NCI-H345 treated with DMSO at 0.1 percent for 48 hours (cell line): Measurements from ENCODE around the gene PJA2.
"Not testable (repeated sequence)": the region's sequence is repeated elsewhere in the genome, so short reads cannot be mapped to it uniquely, and the experiment has no call there.

Experiments
- DNase-seq: peaks from one replicate; lab custom pipeline; 2025; ENCODE audit not compliant: unreplicated experiment; lab: John Stamatoyannopoulos, UW

The PJA2 gene, protein sequence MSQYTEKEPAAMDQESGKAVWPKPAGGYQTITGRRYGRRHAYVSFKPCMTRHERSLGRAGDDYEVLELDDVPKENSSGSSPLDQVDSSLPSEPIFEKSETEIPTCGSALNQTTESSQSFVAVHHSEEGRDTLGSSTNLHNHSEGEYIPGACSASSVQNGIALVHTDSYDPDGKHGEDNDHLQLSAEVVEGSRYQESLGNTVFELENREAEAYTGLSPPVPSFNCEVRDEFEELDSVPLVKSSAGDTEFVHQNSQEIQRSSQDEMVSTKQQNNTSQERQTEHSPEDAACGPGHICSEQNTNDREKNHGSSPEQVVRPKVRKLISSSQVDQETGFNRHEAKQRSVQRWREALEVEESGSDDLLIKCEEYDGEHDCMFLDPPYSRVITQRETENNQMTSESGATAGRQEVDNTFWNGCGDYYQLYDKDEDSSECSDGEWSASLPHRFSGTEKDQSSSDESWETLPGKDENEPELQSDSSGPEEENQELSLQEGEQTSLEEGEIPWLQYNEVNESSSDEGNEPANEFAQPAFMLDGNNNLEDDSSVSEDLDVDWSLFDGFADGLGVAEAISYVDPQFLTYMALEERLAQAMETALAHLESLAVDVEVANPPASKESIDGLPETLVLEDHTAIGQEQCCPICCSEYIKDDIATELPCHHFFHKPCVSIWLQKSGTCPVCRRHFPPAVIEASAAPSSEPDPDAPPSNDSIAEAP

GRCh38 chr5:109409844-109410388 is at the start of gene PJA2:
PJA2 (minus strand) TSS chr5:109409974; CDS start chr5:109383433, 26,541 bp downstream.
- DNase-seq: peak; percentile 96

DNA sequence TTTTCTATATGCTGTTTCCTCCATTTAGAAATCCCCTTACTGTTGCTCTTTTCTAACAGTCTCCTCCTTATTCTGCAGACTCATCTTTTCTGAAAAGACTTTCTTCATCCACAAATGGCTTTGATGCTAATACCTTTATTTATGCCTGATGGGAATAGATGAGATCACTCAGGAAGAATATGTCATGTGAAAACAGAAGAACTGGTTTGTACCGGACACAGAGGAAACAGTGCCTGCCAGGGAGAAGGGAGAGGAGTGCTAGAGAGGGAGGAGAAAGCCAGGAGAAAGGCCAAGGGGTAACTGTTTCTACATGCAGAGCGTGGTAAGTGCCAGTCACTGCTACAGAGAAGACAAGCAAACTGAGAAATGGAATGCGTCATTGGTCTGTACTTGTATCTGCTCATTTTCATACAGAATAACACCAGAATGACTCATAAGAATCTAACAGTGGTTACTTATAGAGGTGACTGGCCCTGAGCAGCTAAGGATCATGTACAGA is 45.9 kb upstream of the PJA2 start:
- no peak for DNase-seq

DNA sequence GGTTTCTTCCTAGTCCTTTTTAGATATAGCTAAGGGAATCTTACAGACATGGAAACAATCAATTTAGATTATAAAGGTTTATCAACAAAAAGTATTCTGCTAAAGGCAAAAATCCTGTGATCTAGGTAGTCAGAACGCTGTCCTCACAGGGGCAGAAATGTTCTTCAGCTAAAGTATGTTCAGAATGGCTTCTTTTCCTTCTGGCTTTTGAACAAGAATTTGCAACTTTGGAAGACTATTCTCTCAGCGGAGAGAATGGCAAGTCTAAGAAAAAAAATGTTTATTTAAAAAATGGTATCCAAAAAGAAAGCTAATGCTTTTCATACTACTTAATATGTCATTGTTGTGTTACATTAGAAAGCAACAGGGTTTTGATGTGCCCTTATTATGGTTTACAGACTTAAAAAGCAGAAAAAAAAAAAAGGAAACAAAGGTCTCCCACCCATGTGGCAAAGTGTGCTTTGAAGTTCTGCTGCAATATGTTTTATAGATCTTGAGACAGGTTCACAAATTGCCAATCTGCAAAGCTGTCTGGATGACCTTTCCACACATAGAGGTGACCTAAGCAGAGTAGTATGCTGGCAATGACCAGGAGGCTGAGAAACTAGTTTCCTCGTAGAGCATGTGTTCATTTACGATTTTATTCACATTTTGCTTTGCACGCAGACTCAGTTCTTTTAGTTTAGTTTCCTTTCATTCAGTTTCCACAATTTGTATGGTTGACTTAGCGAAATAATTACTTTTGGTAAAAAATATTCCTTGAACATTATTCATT is 45.1 kb upstream of the PJA2 start:
- DNase-seq: no peak

- DNase-seq: no peak
These were observed 43.5 kb upstream of the PJA2 start for GRCh38 chr5:109453251-109453650.

DNA sequence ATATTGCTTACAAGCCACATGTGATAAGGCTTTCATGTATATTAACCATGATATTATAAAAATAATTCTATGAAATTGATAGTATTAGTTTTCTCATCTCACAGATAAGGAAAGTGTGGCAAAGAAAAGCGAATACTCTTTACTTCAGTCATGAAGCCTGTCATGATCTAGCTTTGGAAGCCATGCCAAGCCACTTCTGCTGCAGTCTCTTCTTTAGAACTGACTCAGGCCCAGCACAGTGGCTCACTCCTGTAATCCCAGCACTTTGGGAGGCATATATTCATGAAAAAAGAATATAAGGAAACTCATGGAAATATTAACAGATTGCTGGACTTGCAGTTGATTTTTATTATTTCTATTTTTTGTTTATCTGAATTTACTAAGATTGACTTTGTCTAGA is 42.9 kb upstream of the PJA2 start:
- DNase-seq: no peak

DNA sequence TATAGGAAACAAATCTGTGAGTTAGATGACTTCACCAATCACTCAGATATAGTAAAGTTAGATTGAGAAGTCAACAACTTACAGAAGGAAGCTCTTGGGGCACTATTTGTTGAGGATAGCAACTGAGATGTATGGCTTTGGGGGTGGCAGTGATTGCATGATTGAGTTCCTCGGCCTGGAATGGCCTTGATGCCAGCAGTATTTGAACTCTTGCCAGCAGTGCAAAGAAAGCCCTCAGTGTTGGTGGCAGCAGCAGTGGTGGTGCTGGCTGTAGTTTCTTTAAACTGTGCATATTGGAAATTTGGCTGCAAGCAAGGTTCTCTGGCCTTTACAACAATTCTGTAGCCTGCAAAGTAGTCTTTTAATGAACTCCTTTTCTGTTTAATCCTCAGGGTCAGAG is 41.4 kb upstream of the PJA2 start:
- no peak for DNase-seq

GRCh38 chr5:109450129-109450877 is 40.5 kb upstream of the PJA2 start:
- no peak for DNase-seq

DNA sequence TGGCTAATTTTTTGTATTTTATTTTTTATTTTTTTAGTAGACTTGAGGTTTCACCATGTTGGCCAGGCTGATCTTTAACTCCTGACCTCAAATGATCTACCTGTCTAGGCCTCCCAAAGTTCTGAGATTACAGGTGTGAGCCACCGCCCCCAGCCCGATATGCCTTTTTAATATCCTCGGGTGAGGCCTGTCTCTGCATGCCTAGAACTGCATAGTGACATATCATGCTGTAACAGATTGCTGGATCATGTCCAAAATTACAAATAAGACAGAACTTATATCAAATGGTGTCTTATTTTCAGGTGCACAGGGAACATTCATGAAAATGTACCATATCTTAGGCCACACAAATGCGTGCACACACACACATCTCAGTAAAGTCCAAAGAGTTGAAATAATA is 39.1 kb upstream of the PJA2 start:
- no peak for DNase-seq

- DNase-seq: no peak
These were observed 29.8 kb upstream of the PJA2 start for GRCh38 chr5:109439590-109439989.

GRCh38 chr5:109426075-109426474 is 16.3 kb upstream of the PJA2 start:
- no peak for DNase-seq

GRCh38 chr5:109425521-109425920 is 15.7 kb upstream of the PJA2 start:
- not testable (repeated sequence) for DNase-seq

DNA sequence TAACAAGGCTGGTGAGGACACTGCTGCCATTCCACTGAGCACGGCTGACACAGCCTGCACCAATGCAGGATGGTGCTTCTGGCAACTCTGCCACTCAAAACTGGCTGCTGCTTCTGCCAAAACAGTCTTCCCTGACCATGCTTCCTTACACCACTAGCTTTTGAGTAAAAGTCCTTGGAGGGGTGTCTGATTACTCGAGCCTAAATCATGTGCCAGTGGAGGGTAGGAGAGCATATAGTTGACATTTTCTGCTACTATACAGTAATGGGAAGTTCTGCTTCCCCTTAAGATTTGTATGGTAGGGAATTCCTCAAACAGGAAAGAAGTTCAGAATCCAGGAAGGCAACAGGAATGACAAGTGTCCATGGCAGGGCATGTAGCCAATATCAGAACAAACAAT is 12.2 kb upstream of the PJA2 start:
- DNase-seq: no peak

- no peak for DNase-seq
These were observed 9.1 kb upstream of the PJA2 start for GRCh38 chr5:109418712-109419352.

GRCh38 chr5:109416882-109417281 is 7.1 kb upstream of the PJA2 start:
- no peak for DNase-seq

DNA sequence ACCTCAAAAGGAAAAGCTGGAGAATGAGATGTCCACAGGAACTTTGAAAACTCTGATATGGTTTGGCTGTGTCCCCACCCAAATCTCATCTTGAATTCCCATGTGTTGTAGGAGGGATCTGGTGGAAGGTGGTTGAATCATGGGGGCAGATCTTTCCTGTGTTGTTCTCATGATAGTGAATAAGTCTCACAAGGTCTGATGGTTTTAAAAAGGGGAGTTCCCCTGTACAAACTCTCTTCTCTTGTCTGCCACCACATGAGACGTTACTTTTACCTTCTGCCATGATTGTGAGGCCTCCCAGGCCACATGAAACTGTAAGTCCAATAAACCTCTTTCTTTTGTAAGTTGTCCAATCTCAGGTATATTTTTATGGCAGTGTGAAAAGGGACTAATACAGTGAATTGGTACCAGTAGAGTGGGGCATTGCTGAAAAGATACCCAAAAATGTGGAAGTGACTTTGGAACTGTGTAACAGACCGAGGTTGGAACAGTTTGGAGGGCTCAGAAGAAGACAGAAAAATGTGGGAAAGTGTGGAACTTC is 4.2 kb upstream of the PJA2 start:
- DNase-seq: not testable (repeated sequence)

DNA sequence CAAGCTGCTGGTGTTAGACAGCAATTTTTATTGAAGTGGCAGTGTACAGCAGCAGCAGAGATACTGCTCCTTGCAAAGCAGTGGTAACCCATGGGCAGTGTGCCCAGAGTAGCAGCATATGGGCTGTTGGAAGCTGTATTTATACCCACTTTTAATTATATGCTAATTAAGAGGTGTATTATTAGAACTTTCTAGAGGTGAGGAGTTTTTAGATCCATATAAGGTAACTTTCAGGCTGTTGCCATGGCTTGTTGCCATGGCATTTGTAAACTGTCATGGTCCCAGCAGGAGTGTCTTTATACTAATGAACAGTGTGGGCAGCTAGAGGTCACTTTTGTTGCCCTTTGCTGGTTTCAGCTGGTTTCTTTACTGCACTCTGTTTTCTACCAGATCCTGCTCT is 3.7 kb upstream of the PJA2 start:
- no peak for DNase-seq

- no peak for DNase-seq
These were observed 3.2 kb upstream of the PJA2 start for GRCh38 chr5:109412981-109413402.

- no peak for DNase-seq
These were observed 1.9 kb upstream of the PJA2 start for GRCh38 chr5:109411627-109412026.

- DNase-seq: no peak
These were observed 1.4 kb upstream of the PJA2 start for GRCh38 chr5:109411149-109411514.
